SK-N-MC (cell line): ENCODE results near the gene TEX19.
"Not testable (repeated sequence)": the region's sequence is repeated elsewhere in the genome, so short reads cannot be mapped to it uniquely, and the experiment has no call there.

Experiments
- DNase-seq: peaks from one replicate; pipeline ENCODE4 v3.0.0-alpha.2; 2011; ENCODE audit warnings: low read depth, low spot score
- H3K27ac ChIP-seq: fragments of 200-600 bp; sonication (generic); 2 replicates; pipeline ENCODE4 v1.5.1; 2016; ENCODE audit warnings: mixed run types
- H3K36me3 ChIP-seq: fragments of 200-600 bp; sonication (generic); 2 replicates; pipeline ENCODE4 v1.6.1; 2017; ENCODE audit warnings: antibody characterized with exemption, low read length, mixed read lengths; ENCODE audit not compliant: insufficient read depth
- H3K4me3 ChIP-seq: fragments of 200-600 bp; sonication (generic); 2 replicates; pipeline ENCODE4 v1.5.1; 2016
- H3K9ac ChIP-seq: fragments of 200-600 bp; sonication (generic); 2 replicates; pipeline ENCODE4 v1.8.0; 2017; ENCODE audit warnings: mixed run types, mixed read lengths; ENCODE audit not compliant: insufficient read length
- H3K9me3 ChIP-seq: fragments of 200-600 bp; sonication (generic); 2 replicates; pipeline ENCODE4 v1.6.1; 2017; ENCODE audit warnings: low read depth, mild to moderate bottlenecking, antibody characterized with exemption, low read length, moderate library complexity, mixed read lengths
- EZH2 ChIP-seq: fragments of 200-600 bp; sonication (generic); IDR thresholded peaks from one replicate; pipeline ENCODE4 v1.6.1; 2017; ENCODE audit warnings: antibody characterized with exemption
- FOXP2 ChIP-seq: optimal IDR thresholded peaks from 2 replicates; pipeline ENCODE3; 2011; ENCODE audit warnings: mild to moderate bottlenecking, moderate library complexity; ENCODE audit not compliant: insufficient read depth; ENCODE audit errors: extremely low read length, control extremely low read depth
- POLR2AphosphoS5 ChIP-seq: IDR thresholded peaks from 2 replicates; pipeline ENCODE4 v1.6.1; 2012; ENCODE audit warnings: mild to moderate bottlenecking, low read depth, low read length, borderline replicate concordance

TEX19 gene

GRCh38 chr17:82377924-82378740 is 19.1 kb downstream of the TEX19 start:
- Histone ChIP-seq H3K9ac (no peak overlapping the region), H3K4me3 (no peak overlapping the region), H3K9me3 (no peaks in the 10 kb centered on the region), H3K36me3 (no peaks in the 10 kb centered on the region), H3K27ac (no peak overlapping the region)
- no peak for TF ChIP-seq FOXP2
- TF ChIP-seq POLR2AphosphoS5, result no peak
- TF ChIP-seq EZH2, result no peak
- no peak for DNase-seq

GRCh38 chr17:82378741-82379021 is 19.6 kb downstream of the TEX19 start:
- Histone ChIP-seq H3K9ac (no peak overlapping the region), H3K36me3 (no peaks in the 10 kb centered on the region), H3K9me3 (no peaks in the 10 kb centered on the region), H3K27ac (no peak overlapping the region), H3K4me3 (no peak overlapping the region)
- no peak for TF ChIP-seq EZH2
- no peak for TF ChIP-seq FOXP2
- no peak for TF ChIP-seq POLR2AphosphoS5
- no peak for DNase-seq

- Histone ChIP-seq H3K9me3 (no peaks in the 10 kb centered on the region), H3K4me3 (no peak overlapping the region), H3K9ac (no peak overlapping the region), H3K36me3 (no peaks in the 10 kb centered on the region), H3K27ac (no peak overlapping the region)
- DNase-seq, result no peak
- TF ChIP-seq POLR2AphosphoS5 (no peak), EZH2 (no peak), FOXP2 (no peak)
Measured at GRCh38 chr17:82380860-82381702, 22.0 kb downstream of the TEX19 start.

GRCh38 chr17:82381703-82382009 is 22.6 kb downstream of the TEX19 start:
- H3K27ac ChIP-seq, H3K9me3 ChIP-seq, DNase-seq, H3K9ac ChIP-seq, H3K36me3 ChIP-seq, H3K4me3 ChIP-seq: not testable (repeated sequence)

GRCh38 chr17:82382220-82382932 is 23.3 kb downstream of the TEX19 start:
- not testable (repeated sequence) for H3K9me3 ChIP-seq, H3K9ac ChIP-seq, H3K36me3 ChIP-seq, DNase-seq, H3K27ac ChIP-seq, H3K4me3 ChIP-seq

- H3K9ac ChIP-seq, result no peak overlapping the region
- DNase-seq, result no peak
- H3K36me3 ChIP-seq, result no peaks in the 10 kb centered on the region
- no peak overlapping the region for H3K4me3 ChIP-seq
- no peak for TF ChIP-seq POLR2AphosphoS5
- no peak for TF ChIP-seq EZH2
- no peak for TF ChIP-seq FOXP2
- no peaks in the 10 kb centered on the region for H3K9me3 ChIP-seq
- no peak overlapping the region for H3K27ac ChIP-seq
Measured at GRCh38 chr17:82382933-82383255, 23.8 kb downstream of the TEX19 start.

- no peak overlapping the region for H3K9ac ChIP-seq
Measured at GRCh38 chr17:82383411-82383810, 24.4 kb downstream of the TEX19 start.

GRCh38 chr17:82384051-82384729 is 25.1 kb downstream of the TEX19 start:
- H3K36me3 ChIP-seq, result no peaks in the 10 kb centered on the region
- no peak overlapping the region for H3K4me3 ChIP-seq
- DNase-seq, result no peak
- TF ChIP-seq FOXP2, result no peak
- no peak for TF ChIP-seq EZH2
- no peak for TF ChIP-seq POLR2AphosphoS5
- no peak overlapping the region for H3K27ac ChIP-seq
- H3K9ac ChIP-seq, result no peak overlapping the region
- no peaks in the 10 kb centered on the region for H3K9me3 ChIP-seq

More at GRCh38 chr17:82383411-82383810, 24.4 kb downstream of the TEX19 start:
- DNase-seq, result no peak
- Histone ChIP-seq H3K9me3 (no peaks in the 10 kb centered on the region), H3K27ac (no peak overlapping the region), H3K36me3 (no peaks in the 10 kb centered on the region), H3K4me3 (no peak overlapping the region)
- no peak for TF ChIP-seq POLR2AphosphoS5
- TF ChIP-seq FOXP2, result no peak
- TF ChIP-seq EZH2, result no peak
